ACHN (cell line): ENCODE results near the gene USP48.
"Not testable (repeated sequence)": the region's sequence is repeated elsewhere in the genome, so short reads cannot be mapped to it uniquely, and the experiment has no call there.

ENCODE experiments used
- DNase-seq: peaks from one replicate; pipeline ENCODE4 v3.0.0-alpha.2; 2015
- in situ Hi-C: cut with HindIII; loops from 2 replicates; pipeline ENCODE4 v1.10.0; 2017; ENCODE audit warnings: low sequenced_read_pairs, low pct_ligation_motif_present, low pct_unique_long_range_greater_than_20kb

The USP48 gene

GRCh38 chr1:21634806-21635535, 148.0 kb downstream of the USP48 start:
- DNase-seq = peak; percentile 69
- in situ Hi-C loops = no loop called here

GRCh38 chr1:21633992-21634805, 148.8 kb downstream of the USP48 start:
- in situ Hi-C loops = no loop called here
- DNase-seq = no peak

- DNase-seq = no peak
- in situ Hi-C loops = no loop called here
Measured at GRCh38 chr1:21633141-21633755, 149.7 kb downstream of the USP48 start.

- in situ Hi-C loops = no loop called here
- no peak for DNase-seq
Measured at GRCh38 chr1:21631944-21632887, 150.7 kb downstream of the USP48 start.

GRCh38 chr1:21631590-21631943, 151.4 kb downstream of the USP48 start:
- not testable (repeated sequence) for DNase-seq

GRCh38 chr1:21630571-21631343, 152.2 kb downstream of the USP48 start:
- in situ Hi-C loops = no loop called here
- DNase-seq = no peak

More at GRCh38 chr1:21631590-21631943, 151.4 kb downstream of the USP48 start:
- in situ Hi-C loops = not testable (repeated sequence)

GRCh38 chr1:21629971-21630370, 153.0 kb downstream of the USP48 start:
- in situ Hi-C loops = no loop called here
- DNase-seq = no peak

GRCh38 chr1:21628798-21629393, 154.1 kb downstream of the USP48 start:
- in situ Hi-C loops = no loop called here
- DNase-seq = no peak
